GM18526 (cell line): ENCODE data around the gene ULK2.

Source experiments
- POLR2A ChIP-seq: IDR thresholded peaks from 3 replicates; pipeline ENCODE4 v1.6.1; 2011; ENCODE audit not compliant: insufficient read length; ENCODE audit errors: extremely low read depth

The ULK2 gene

GRCh38 chr17:19757536-19758180, 110.1 kb downstream of the ULK2 start:
- no peak for TF ChIP-seq POLR2A

GRCh38 chr17:19756546-19756945, 111.2 kb downstream of the ULK2 start:
- TF ChIP-seq POLR2A, result no peak

- TF ChIP-seq POLR2A, result no peak
Observed at GRCh38 chr17:19755821-19756510, 111.8 kb downstream of the ULK2 start.

GRCh38 chr17:19755392-19755791, 112.3 kb downstream of the ULK2 start:
- no peak for TF ChIP-seq POLR2A

- no peak for TF ChIP-seq POLR2A
Observed at GRCh38 chr17:19753661-19754463, 113.9 kb downstream of the ULK2 start.

- TF ChIP-seq POLR2A, result no peak
Observed at GRCh38 chr17:19753051-19753509, 114.7 kb downstream of the ULK2 start.

- TF ChIP-seq POLR2A, result no peak
Observed at GRCh38 chr17:19752216-19753050, 115.3 kb downstream of the ULK2 start.

GRCh38 chr17:19750835-19751234, 116.9 kb downstream of the ULK2 start:
- no peak for TF ChIP-seq POLR2A

GRCh38 chr17:19750020-19750572, 117.6 kb downstream of the ULK2 start:
- no peak for TF ChIP-seq POLR2A

GRCh38 chr17:19748807-19749193, 118.9 kb downstream of the ULK2 start:
- TF ChIP-seq POLR2A, result no peak

- no peak for TF ChIP-seq POLR2A
Observed at GRCh38 chr17:19747829-19748806, 119.6 kb downstream of the ULK2 start, which contains the start of gene ALDH3A1. Gene ALDH3A1 (minus strand): TSS chr17:19748298. CDS start chr17:19745129, 3,169 bp downstream.

- no peak for TF ChIP-seq POLR2A
Observed at GRCh38 chr17:19747159-19747719, 120.5 kb downstream of the ULK2 start.

- TF ChIP-seq POLR2A, result no peak
Observed at GRCh38 chr17:19746517-19746916, 121.2 kb downstream of the ULK2 start.

GRCh38 chr17:19744922-19745757, 122.6 kb downstream of the ULK2 start:
- no peak for TF ChIP-seq POLR2A
